GM20431 (cell line): Measurements from ENCODE around the gene AIFM3.
"Not testable (repeated sequence)": the region's sequence is repeated elsewhere in the genome, so short reads cannot be mapped to it uniquely, and the experiment has no call there.

Experiments
- in situ Hi-C: fragments of 300-500 bp; cut with MseI, MboI; formaldehyde crosslinking; loops from one replicate; pipeline ENCODE4 v1.15.0; 2020; ENCODE audit warnings: low sequenced_read_pairs; ENCODE audit not compliant: unreplicated experiment

Gene AIFM3

GRCh38 chr22:20966883-20967696, at the start of gene AIFM3:
Gene AIFM3 (plus strand): TSS chr22:20967255. CDS start chr22:20967945, 690 bp downstream.
- in situ Hi-C loops = no loop called here

- in situ Hi-C loops = no loop called here
Measured at GRCh38 chr22:20918663-20919218, 48.3 kb upstream of the AIFM3 start.

GRCh38 chr22:20919718-20920117, 47.3 kb upstream of the AIFM3 start:
- in situ Hi-C loops = no loop called here

GRCh38 chr22:20920881-20921203, 46.2 kb upstream of the AIFM3 start:
- in situ Hi-C loops = no loop called here

GRCh38 chr22:20922141-20922751, 44.8 kb upstream of the AIFM3 start:
- in situ Hi-C loops = no loop called here

GRCh38 chr22:20926243-20926642, 40.8 kb upstream of the AIFM3 start:
- in situ Hi-C loops = no loop called here

- in situ Hi-C loops = no loop called here
Measured at GRCh38 chr22:20927940-20928572, 39.0 kb upstream of the AIFM3 start.

- in situ Hi-C loops = no loop called here
Measured at GRCh38 chr22:20928573-20928967, 38.5 kb upstream of the AIFM3 start.

- in situ Hi-C loops = no loop called here
Measured at GRCh38 chr22:20930004-20930403, 37.1 kb upstream of the AIFM3 start.

GRCh38 chr22:20930435-20930834, 36.6 kb upstream of the AIFM3 start:
- in situ Hi-C loops = not testable (repeated sequence)

- in situ Hi-C loops = no loop called here
Measured at GRCh38 chr22:20931126-20931654, 35.9 kb upstream of the AIFM3 start.

- in situ Hi-C loops = no loop called here
Measured at GRCh38 chr22:20933910-20934309, 33.1 kb upstream of the AIFM3 start.

GRCh38 chr22:20935049-20935448, 32.0 kb upstream of the AIFM3 start:
- in situ Hi-C loops = not testable (repeated sequence)

- in situ Hi-C loops = not testable (repeated sequence)
Measured at GRCh38 chr22:20935780-20936539, 31.1 kb upstream of the AIFM3 start.

- in situ Hi-C loops = no loop called here
Measured at GRCh38 chr22:20937031-20937793, 29.8 kb upstream of the AIFM3 start.

- in situ Hi-C loops = no loop called here
Measured at GRCh38 chr22:20937794-20938671, 29.0 kb upstream of the AIFM3 start.

- in situ Hi-C loops = not testable (repeated sequence)
Measured at GRCh38 chr22:20939457-20940185, 27.4 kb upstream of the AIFM3 start.

GRCh38 chr22:20940186-20940651, 26.8 kb upstream of the AIFM3 start:
- in situ Hi-C loops = no loop called here
